Sigmoid colon (tissue), 7 donors: ENCODE data around the gene TDRD3. TPM values are rescaled to one million over a fixed set of nuclear protein-coding genes. Genes with fewer than 3 reads are reported as not detected.

Experiments used
- DNase-seq: peaks from one replicate; pipeline ENCODE4 v3.0.0-alpha.2; 2019
- H3K27ac ChIP-seq, 4 donors: fragments of 200-600 bp; sonication (generic); one replicate each; pipeline ENCODE4 v1.5.1; 2016 to 2019; ENCODE audit warnings: mild to moderate bottlenecking in 1 of 4
- H3K27me3 ChIP-seq, 3 donors: fragments of 200-600 bp; sonication (generic); one replicate each; pipeline ENCODE4 v1.5.1; 2019; ENCODE audit warnings: mild to moderate bottlenecking in 1 of 3
- H3K36me3 ChIP-seq, 4 donors: fragments of 200-600 bp; sonication (generic); one replicate each; pipeline ENCODE4 v1.5.1; 2016 to 2019
- H3K4me1 ChIP-seq, 4 donors: fragments of 200-600 bp; sonication (generic); one replicate each; pipeline ENCODE4 v1.5.1; 2017 to 2019
- H3K4me3 ChIP-seq, 4 donors: fragments of 200-600 bp; sonication (generic); one replicate each; pipeline ENCODE4 v1.5.1; 2017 to 2019; ENCODE audit warnings: mild to moderate bottlenecking in 2 of 4, moderate library complexity in 1 of 4
- H3K9me3 ChIP-seq, 4 donors: fragments of 200-600 bp in 3 of 4; sonication (generic) in 3 of 4; one replicate each; pipeline versions ENCODE4 v1.5.1 to v1.6.1; 2013 to 2019
- EP300 ChIP-seq, 4 donors: sonication (generic); formaldehyde crosslinking; IDR thresholded peaks; one replicate each; pipeline ENCODE4 v1.6.1; 2017; ENCODE audit warnings: antibody characterized with exemption in 4 of 4
- POLR2A ChIP-seq, 2 donors: fragments of 450-650 bp; IDR thresholded peaks; one replicate each; pipeline ENCODE4 v1.6.1; 2016; ENCODE audit warnings: antibody characterized with exemption in 2 of 2, mild to moderate bottlenecking in 2 of 2, moderate library complexity in 2 of 2
- POLR2AphosphoS5 ChIP-seq, 4 donors: sonication (generic); formaldehyde crosslinking; IDR thresholded peaks; one replicate each; pipeline ENCODE4 v1.6.1; 2017; ENCODE audit warnings: antibody characterized with exemption in 4 of 4
- WGBS, 2 donors: extraction: QIAGEN DNeasy Blood & Tissue Kit; methylation state at CpG; one replicate each; pipeline ENCODE4 v1.1.7; 2013; 5-methylcytosine and 5-hydroxymethylcytosine counted together
- intact Hi-C: fragments of 100-400 bp; cut with DNase I; formaldehyde crosslinking; loops from one replicate; pipeline ENCODE4 v1.15.1; 2023
- polyA plus RNA-seq, 3 donors: library from polyadenylated mRNA; stranded (reverse); fragments of 200-250 nt; gene quantifications; one replicate each; pipeline ENCODE4 v1.2.3, GENCODE V29; 2013
- total RNA-seq, 4 donors: library from RNA; depleted of rRNA; stranded (reverse); fragments of >200 nt; gene quantifications; one replicate each; pipeline ENCODE4 v1.1.0, GENCODE V29; 2016
- TF ChIP-seq, protein P1 (sequence below), 4 experiments: fragments of 450-650 bp in 3 of 4; fragments of 200-600 bp in 1 of 4; IDR thresholded peaks; one replicate each; pipeline ENCODE4 v1.5.1; 2016 to 2019; ENCODE audit warnings: antibody characterized with exemption in 4 of 4, mild to moderate bottlenecking in 3 of 4, moderate library complexity in 2 of 4
- donor health status: healthy with polysubstance abuse.
- donor health status: Bipolar disorder and iron deficiency.
- donor health status: healthy.

Gene TDRD3
- total and polyA plus RNA-seq, 7 donors = 9.3 to 43.5 (median 27.4) TPM

DNA sequence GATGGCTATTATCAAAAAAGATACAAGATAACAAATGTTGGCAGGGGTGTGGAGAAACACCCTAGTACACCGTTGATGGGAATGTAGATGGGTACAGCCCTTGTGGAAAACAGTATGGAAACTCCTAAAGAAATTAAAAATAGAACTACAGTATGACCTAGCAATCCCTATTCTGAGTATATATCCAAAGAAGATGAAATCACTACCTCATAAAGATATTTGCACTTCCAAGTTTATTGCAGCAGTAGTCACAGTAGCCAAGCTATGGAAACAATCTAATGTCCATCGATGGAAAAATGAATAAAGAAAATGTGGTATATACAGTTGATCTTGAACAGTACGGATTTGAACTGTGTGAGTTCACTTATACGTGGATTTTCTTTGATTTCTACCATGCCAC lies 28.3 kb downstream of the TDRD3 start:
- H3K36me3 ChIP-seq = no peaks in the 10 kb centered on the region
- no peaks in the 10 kb centered on the region for H3K27me3 ChIP-seq
- no peak for DNase-seq
- H3K4me1 ChIP-seq = peaks cover 0 to 10% (median 6%) of the 10 kb centered on the region in 4 donors
- 33 to 77% methylated on average over 4 of the region's 4 CpGs for WGBS, 2 donors
- intact Hi-C loops = no loop called here
- H3K4me3 ChIP-seq = no peak overlapping the region
- TF ChIP-seq POLR2AphosphoS5 (IDR thresholded peaks at IDR 0.05) (no peak), EP300 (IDR thresholded peaks at IDR 0.05) (no peak), POLR2A (IDR thresholded peaks at IDR 0.05) (no peak)
- TF ChIP-seq, protein P1, sequence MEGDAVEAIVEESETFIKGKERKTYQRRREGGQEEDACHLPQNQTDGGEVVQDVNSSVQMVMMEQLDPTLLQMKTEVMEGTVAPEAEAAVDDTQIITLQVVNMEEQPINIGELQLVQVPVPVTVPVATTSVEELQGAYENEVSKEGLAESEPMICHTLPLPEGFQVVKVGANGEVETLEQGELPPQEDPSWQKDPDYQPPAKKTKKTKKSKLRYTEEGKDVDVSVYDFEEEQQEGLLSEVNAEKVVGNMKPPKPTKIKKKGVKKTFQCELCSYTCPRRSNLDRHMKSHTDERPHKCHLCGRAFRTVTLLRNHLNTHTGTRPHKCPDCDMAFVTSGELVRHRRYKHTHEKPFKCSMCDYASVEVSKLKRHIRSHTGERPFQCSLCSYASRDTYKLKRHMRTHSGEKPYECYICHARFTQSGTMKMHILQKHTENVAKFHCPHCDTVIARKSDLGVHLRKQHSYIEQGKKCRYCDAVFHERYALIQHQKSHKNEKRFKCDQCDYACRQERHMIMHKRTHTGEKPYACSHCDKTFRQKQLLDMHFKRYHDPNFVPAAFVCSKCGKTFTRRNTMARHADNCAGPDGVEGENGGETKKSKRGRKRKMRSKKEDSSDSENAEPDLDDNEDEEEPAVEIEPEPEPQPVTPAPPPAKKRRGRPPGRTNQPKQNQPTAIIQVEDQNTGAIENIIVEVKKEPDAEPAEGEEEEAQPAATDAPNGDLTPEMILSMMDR (IDR thresholded peaks at IDR 0.05) = no peak
- H3K27ac ChIP-seq = no peak overlapping the region
- H3K9me3 ChIP-seq = no peaks in the 10 kb centered on the region

DNA sequence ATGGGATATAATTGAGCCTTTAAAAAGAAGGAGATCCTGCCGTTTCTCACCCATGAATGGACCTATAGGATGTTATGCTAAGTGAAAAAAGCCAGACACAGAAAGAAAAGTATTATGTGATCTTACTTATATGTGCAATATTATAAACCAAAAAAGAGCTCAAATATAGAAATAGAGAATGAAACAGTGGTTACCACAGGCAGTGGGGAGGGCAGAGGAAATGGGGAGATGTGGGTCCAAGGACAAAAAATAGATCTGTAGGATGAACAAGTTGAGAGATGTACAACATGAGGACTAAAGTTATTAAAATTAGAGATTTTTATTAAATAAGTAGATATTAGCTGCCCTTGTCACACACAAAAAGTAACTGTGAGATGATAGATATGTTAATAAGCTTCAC lies 29.1 kb downstream of the TDRD3 start:
- Histone ChIP-seq H3K4me1 (peaks cover 0 to 10% (median 6%) of the 10 kb centered on the region in 4 donors), H3K27ac (no peak overlapping the region), H3K4me3 (no peak overlapping the region), H3K36me3 (no peaks in the 10 kb centered on the region), H3K9me3 (no peaks in the 10 kb centered on the region), H3K27me3 (no peaks in the 10 kb centered on the region)
- WGBS, 2 donors = 58 to 72% methylated on average over 1 of the region's 1 CpG
- no peak for TF ChIP-seq POLR2A (IDR thresholded peaks at IDR 0.05)
- TF ChIP-seq, protein P1 (IDR thresholded peaks at IDR 0.05) = no peak
- TF ChIP-seq POLR2AphosphoS5 (IDR thresholded peaks at IDR 0.05) = no peak
- no peak for TF ChIP-seq EP300 (IDR thresholded peaks at IDR 0.05)
- intact Hi-C loops = no loop called here
- no peak for DNase-seq

DNA sequence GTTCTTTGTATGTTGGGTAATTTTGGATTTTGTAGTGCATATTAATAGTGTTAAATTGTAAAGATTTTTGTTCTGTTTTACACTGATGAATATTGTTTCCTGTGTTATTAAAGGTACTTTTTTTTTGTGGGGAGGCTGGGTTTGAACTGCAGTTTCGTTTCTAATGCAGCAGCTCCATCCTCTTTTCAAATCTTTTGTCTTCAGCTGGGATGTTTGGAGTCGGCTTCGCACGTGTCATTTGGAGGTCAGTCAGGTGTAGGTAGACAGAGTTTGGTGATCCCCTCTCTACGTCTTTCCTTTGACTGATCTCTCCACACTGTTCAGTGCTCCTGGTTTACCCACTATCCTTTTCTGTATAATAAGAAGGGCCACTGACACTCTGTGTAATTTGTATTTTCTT lies 30.3 kb downstream of the TDRD3 start:
- no peaks in the 10 kb centered on the region for H3K27me3 ChIP-seq
- no peak for DNase-seq
- intact Hi-C loops = no loop called here
- no peaks in the 10 kb centered on the region for H3K36me3 ChIP-seq
- no peak for TF ChIP-seq POLR2AphosphoS5 (IDR thresholded peaks at IDR 0.05)
- TF ChIP-seq, protein P1 (IDR thresholded peaks at IDR 0.05) = no peak
- no peak for TF ChIP-seq EP300 (IDR thresholded peaks at IDR 0.05)
- TF ChIP-seq POLR2A (IDR thresholded peaks at IDR 0.05) = no peak
- no peak overlapping the region for H3K27ac ChIP-seq
- peaks cover 0 to 10% (median 2%) of the 10 kb centered on the region in 4 donors for H3K4me1 ChIP-seq
- H3K4me3 ChIP-seq = no peak overlapping the region
- 84 to 86% methylated on average over 5 of the region's 5 CpGs for WGBS, 2 donors
- no peaks in the 10 kb centered on the region for H3K9me3 ChIP-seq

DNA sequence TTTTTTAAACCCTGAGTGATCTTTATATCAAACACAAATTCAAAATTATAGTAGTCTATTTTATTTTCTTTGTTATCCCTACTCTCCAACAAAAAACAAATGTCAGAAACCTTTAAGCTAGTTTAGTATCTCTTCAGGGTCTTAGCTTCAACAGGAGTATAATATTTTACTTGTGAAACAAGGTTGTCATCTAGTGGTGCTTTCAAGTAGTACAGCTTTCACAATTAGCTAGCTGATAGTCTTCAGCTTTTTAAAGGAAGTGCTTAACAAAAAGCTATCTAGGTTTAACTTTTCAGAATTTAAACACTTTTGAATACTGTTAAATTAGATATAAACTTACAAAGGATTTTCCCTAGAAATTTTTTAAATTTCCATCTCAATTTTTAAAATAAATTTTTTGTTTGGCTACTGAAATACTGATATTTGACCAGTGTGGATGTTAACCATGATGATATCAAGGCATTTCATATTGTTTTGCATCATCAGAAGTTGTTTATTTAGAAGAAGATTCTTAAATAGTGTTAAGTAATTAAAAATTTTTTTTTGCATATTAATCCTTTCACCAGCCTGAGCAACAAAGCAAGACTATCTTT lies 34.2 kb downstream of the TDRD3 start:
- Histone ChIP-seq H3K4me1 (no peaks in the 10 kb centered on the region), H3K27ac (no peak overlapping the region), H3K36me3 (no peaks in the 10 kb centered on the region), H3K9me3 (no peaks in the 10 kb centered on the region), H3K4me3 (no peak overlapping the region), H3K27me3 (no peaks in the 10 kb centered on the region)
- TF ChIP-seq EP300 (IDR thresholded peaks at IDR 0.05) = no peak
- no peak for TF ChIP-seq POLR2AphosphoS5 (IDR thresholded peaks at IDR 0.05)
- TF ChIP-seq POLR2A (IDR thresholded peaks at IDR 0.05) = no peak
- TF ChIP-seq, protein P1 (IDR thresholded peaks at IDR 0.05) = peak; percentile 75 to 94 (median 92)
- no peak for DNase-seq
- intact Hi-C loops = loop anchor here (2.0 to 10.0 kb wide), 2 partner anchors 34 to 266 kb away; partner anchors contain the start of genes DIAPH3 and TDRD3

DNA sequence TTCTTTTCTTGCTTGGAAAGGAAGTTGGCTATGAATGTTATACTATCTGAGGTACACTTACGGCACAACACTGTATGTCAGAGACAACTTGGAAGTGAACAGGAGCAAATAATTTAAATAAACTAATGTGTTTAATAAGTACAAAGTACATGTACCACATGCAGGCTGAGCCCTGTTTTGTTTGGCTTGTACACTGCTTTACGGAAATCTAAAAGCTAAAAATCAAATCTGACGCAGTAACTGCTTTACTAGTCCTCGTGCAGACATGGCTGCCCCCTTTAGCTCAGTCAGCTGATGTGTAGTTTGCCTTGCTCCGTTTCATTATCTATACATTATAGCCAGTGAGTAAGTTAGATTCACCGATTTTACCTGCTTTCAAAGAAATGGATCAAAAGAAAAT lies 36.5 kb downstream of the TDRD3 start:
- H3K4me1 ChIP-seq = no peaks in the 10 kb centered on the region
- no peak for TF ChIP-seq POLR2AphosphoS5 (IDR thresholded peaks at IDR 0.05)
- TF ChIP-seq EP300 (IDR thresholded peaks at IDR 0.05) = no peak
- TF ChIP-seq, protein P1 (IDR thresholded peaks at IDR 0.05) = no peak
- TF ChIP-seq POLR2A (IDR thresholded peaks at IDR 0.05) = no peak
- 19 to 79% methylated on average over 6 of the region's 6 CpGs for WGBS, 2 donors
- no peaks in the 10 kb centered on the region for H3K27me3 ChIP-seq
- no peak overlapping the region for H3K27ac ChIP-seq
- H3K4me3 ChIP-seq = no peak overlapping the region
- intact Hi-C loops = loop anchor here (10.0 kb wide), 1 partner anchor 269 kb away; the partner anchor contains the start of gene DIAPH3
- H3K9me3 ChIP-seq = no peaks in the 10 kb centered on the region
- no peak for DNase-seq
- H3K36me3 ChIP-seq = no peaks in the 10 kb centered on the region
